DMS153 treated with DMSO at 0.1 percent for 48 hours (cell line): ENCODE data around the gene KLC4.

Source experiments
- DNase-seq: peaks from one replicate; lab custom pipeline; 2025; ENCODE audit not compliant: unreplicated experiment; lab: John Stamatoyannopoulos, UW

Gene KLC4

GRCh38 chr6:43122146-43122545 lies 62.7 kb downstream of the KLC4 start:
- DNase-seq: no peak

GRCh38 chr6:43123461-43124314 lies 64.3 kb downstream of the KLC4 start:
- no peak for DNase-seq

- no peak for DNase-seq
These were observed 65.0 kb downstream of the KLC4 start for GRCh38 chr6:43124481-43124880.
